ENCODE results near the gene COL4A4. TPM values are rescaled to one million over a fixed set of nuclear protein-coding genes. Genes with fewer than 3 reads are reported as not detected.

The COL4A4 gene
- total and polyA plus RNA-seq, 2 experiments from 2014 or later, result 1.3 to 3.1 TPM

DNA sequence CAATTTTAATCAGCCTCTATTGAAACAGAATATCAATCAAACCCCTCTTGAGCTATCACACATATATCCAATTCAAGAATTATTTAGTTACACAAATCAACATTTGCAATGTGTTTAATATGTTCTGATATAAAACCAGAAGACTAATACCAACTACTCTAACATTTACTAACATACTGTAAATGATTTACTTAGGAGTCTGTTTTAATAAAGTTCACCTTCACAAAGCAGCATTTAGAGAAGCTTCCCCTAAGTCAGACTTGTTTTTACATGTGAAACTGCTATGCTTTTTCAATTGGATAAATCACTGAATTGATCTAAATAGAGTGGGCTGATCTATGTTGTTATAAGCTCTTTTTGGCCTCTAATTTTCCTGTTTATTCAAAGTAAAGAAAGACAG, 18.8 kb upstream of the COL4A4 start (continued):
- TF ChIP-seq, protein P1, sequence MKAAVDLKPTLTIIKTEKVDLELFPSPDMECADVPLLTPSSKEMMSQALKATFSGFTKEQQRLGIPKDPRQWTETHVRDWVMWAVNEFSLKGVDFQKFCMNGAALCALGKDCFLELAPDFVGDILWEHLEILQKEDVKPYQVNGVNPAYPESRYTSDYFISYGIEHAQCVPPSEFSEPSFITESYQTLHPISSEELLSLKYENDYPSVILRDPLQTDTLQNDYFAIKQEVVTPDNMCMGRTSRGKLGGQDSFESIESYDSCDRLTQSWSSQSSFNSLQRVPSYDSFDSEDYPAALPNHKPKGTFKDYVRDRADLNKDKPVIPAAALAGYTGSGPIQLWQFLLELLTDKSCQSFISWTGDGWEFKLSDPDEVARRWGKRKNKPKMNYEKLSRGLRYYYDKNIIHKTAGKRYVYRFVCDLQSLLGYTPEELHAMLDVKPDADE (IDR thresholded peaks at IDR 0.05), result no peak
- no peak for TF ChIP-seq EZH2 (IDR thresholded peaks at IDR 0.05; ENCODE audit: low read depth, unreplicated experiment)

DNA sequence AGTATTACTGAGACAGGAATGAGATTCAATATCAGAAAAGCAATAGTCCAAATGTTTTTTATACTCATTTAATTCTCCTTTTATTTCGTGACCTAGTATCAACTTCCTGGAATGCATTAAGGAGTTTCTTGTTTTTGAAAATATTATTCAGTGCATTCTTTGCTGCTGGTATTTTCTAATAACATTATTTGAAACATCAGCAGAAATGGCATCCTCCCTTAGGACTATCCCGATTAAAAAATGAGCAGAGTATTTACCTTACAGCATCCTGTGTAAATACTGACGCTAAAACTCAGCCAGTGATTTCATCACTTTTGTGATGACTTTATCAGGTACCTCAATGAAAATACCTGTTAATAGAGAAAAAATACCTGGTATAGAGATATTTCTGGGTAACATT, 16.8 kb upstream of the COL4A4 start:
- Mint-ChIP-seq H3K36me3 (ENCODE audit: low read depth) (no peaks in the 10 kb centered on the region; the same call in 2 of the 3 replicates), H3K4me1 (peaks cover 17% of the 10 kb centered on the region), H3K9me3 (no peaks in the 10 kb centered on the region; the same call in 2 of the 3 replicates), H3K27ac (no peak overlapping the region), H3K4me3 (no peak overlapping the region), H3K27me3 (ENCODE audit: insufficient read depth, low read depth, poor library complexity) (peaks cover 2% of the 10 kb centered on the region)
- no peak overlapping the region for H3K4me3 ChIP-seq
- H3K79me2 ChIP-seq (replicated peaks; ENCODE audit: insufficient read depth), result no peaks in the 10 kb centered on the region
- H4K20me1 ChIP-seq (replicated peaks; ENCODE audit: insufficient read depth), result no peaks in the 10 kb centered on the region
- no peaks in the 10 kb centered on the region for H3F3A ChIP-seq (replicated peaks; ENCODE audit: low read depth)
- H2AFZ ChIP-seq, result no peak overlapping the region
- peaks cover 15% of the 10 kb centered on the region for H3K4me1 ChIP-seq (ENCODE audit: insufficient read depth)
- H3K9me2 ChIP-seq (ENCODE audit: insufficient read depth), result peaks cover 3% of the 10 kb centered on the region; the same call in 1 of the 2 replicates
- no peaks in the 10 kb centered on the region for H3K36me3 ChIP-seq (ENCODE audit: insufficient read depth)
- TF ChIP-seq EZH2 (IDR thresholded peaks at IDR 0.05; ENCODE audit: low read depth, unreplicated experiment), result no peak
- TF ChIP-seq, protein P2, sequence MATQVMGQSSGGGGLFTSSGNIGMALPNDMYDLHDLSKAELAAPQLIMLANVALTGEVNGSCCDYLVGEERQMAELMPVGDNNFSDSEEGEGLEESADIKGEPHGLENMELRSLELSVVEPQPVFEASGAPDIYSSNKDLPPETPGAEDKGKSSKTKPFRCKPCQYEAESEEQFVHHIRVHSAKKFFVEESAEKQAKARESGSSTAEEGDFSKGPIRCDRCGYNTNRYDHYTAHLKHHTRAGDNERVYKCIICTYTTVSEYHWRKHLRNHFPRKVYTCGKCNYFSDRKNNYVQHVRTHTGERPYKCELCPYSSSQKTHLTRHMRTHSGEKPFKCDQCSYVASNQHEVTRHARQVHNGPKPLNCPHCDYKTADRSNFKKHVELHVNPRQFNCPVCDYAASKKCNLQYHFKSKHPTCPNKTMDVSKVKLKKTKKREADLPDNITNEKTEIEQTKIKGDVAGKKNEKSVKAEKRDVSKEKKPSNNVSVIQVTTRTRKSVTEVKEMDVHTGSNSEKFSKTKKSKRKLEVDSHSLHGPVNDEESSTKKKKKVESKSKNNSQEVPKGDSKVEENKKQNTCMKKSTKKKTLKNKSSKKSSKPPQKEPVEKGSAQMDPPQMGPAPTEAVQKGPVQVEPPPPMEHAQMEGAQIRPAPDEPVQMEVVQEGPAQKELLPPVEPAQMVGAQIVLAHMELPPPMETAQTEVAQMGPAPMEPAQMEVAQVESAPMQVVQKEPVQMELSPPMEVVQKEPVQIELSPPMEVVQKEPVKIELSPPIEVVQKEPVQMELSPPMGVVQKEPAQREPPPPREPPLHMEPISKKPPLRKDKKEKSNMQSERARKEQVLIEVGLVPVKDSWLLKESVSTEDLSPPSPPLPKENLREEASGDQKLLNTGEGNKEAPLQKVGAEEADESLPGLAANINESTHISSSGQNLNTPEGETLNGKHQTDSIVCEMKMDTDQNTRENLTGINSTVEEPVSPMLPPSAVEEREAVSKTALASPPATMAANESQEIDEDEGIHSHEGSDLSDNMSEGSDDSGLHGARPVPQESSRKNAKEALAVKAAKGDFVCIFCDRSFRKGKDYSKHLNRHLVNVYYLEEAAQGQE (IDR thresholded peaks at IDR 0.05; ENCODE audit: unreplicated experiment), result no peak
- TF ChIP-seq, protein P3, sequence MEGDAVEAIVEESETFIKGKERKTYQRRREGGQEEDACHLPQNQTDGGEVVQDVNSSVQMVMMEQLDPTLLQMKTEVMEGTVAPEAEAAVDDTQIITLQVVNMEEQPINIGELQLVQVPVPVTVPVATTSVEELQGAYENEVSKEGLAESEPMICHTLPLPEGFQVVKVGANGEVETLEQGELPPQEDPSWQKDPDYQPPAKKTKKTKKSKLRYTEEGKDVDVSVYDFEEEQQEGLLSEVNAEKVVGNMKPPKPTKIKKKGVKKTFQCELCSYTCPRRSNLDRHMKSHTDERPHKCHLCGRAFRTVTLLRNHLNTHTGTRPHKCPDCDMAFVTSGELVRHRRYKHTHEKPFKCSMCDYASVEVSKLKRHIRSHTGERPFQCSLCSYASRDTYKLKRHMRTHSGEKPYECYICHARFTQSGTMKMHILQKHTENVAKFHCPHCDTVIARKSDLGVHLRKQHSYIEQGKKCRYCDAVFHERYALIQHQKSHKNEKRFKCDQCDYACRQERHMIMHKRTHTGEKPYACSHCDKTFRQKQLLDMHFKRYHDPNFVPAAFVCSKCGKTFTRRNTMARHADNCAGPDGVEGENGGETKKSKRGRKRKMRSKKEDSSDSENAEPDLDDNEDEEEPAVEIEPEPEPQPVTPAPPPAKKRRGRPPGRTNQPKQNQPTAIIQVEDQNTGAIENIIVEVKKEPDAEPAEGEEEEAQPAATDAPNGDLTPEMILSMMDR (conservative IDR thresholded peaks at IDR 0.05; ENCODE audit: low read depth in 2 of 2), result no peak
- TF ChIP-seq CREB1 (CRISPR knock-in tag; IDR thresholded peaks at IDR 0.05; ENCODE audit: low read depth), result no peak
- TF ChIP-seq, protein P1 (IDR thresholded peaks at IDR 0.05), result no peak
- TF ChIP-seq STAT1 (IDR thresholded peaks at IDR 0.05; ENCODE audit: unreplicated experiment), result no peak
- TF ChIP-seq ZNF331 (CRISPR knock-in tag; IDR thresholded peaks at IDR 0.05; ENCODE audit: low read depth), result no peak
- no peak for TF ChIP-seq POLR2AphosphoS5 (IDR thresholded peaks at IDR 0.05; ENCODE audit: low read depth)
- ATAC-seq (no peak), DNase-seq (ENCODE audit: low spot score) (no peak)
- H3K27me3 ChIP-seq (ENCODE audit: insufficient read depth), result no peaks in the 10 kb centered on the region
- H3K4me2 ChIP-seq, result no peak overlapping the region
- H3K27ac ChIP-seq (ENCODE audit: low read depth), result no peak overlapping the region
